ENCODE data around the gene CEP112. TPM values are rescaled to one million over a fixed set of nuclear protein-coding genes. Genes with fewer than 3 reads are reported as not detected.
A peak's percentile ranks its signal among the peaks of the same experiment; 100 is the strongest.

CEP112 gene
- total and polyA plus RNA-seq, 2 donors, result 12.4 to 36.6 TPM

GRCh38 chr17:65630502-65630901 is 561.4 kb downstream of the CEP112 start:
- DNase-seq (ENCODE audit: extremely low spot score), result no peak
- WGBS, result 95% methylated on average over 2 of the region's 2 CpGs
- no peak overlapping the region for H3K4me3 ChIP-seq (ENCODE audit: low read depth, low read length)
- no peaks in the 10 kb centered on the region for H3K36me3 ChIP-seq (ENCODE audit: insufficient read depth)
- H3K4me1 ChIP-seq (ENCODE audit: insufficient read depth), result no peaks in the 10 kb centered on the region
- no peak overlapping the region for H3K27ac ChIP-seq (ENCODE audit: low read depth)

GRCh38 chr17:65629234-65629690 is 562.7 kb downstream of the CEP112 start:
- no peak for DNase-seq (ENCODE audit: extremely low spot score)
- no peak overlapping the region for H3K4me3 ChIP-seq (ENCODE audit: low read depth, low read length)
- H3K36me3 ChIP-seq (ENCODE audit: insufficient read depth), result no peaks in the 10 kb centered on the region
- no peak overlapping the region for H3K27ac ChIP-seq (ENCODE audit: low read depth)
- WGBS, result 85% methylated on average over 5 of the region's 5 CpGs
- H3K4me1 ChIP-seq (ENCODE audit: insufficient read depth), result no peaks in the 10 kb centered on the region

- 49% methylated on average over 8 of the region's 8 CpGs for WGBS
- DNase-seq (ENCODE audit: extremely low spot score), result no peak
- no peak overlapping the region for H3K4me3 ChIP-seq (ENCODE audit: low read depth, low read length)
- H3K36me3 ChIP-seq (ENCODE audit: insufficient read depth), result no peaks in the 10 kb centered on the region
- no peaks in the 10 kb centered on the region for H3K4me1 ChIP-seq (ENCODE audit: insufficient read depth)
- peak overlapping the region; percentile 0 for H3K27ac ChIP-seq (ENCODE audit: low read depth)
Measured at GRCh38 chr17:65628644-65629036, 563.3 kb downstream of the CEP112 start.

- DNase-seq (ENCODE audit: extremely low spot score), result peak; percentile 46
- Histone ChIP-seq H3K27ac (ENCODE audit: low read depth) (peak overlapping the region; percentile 0), H3K4me3 (ENCODE audit: low read depth, low read length) (no peak overlapping the region), H3K4me1 (ENCODE audit: insufficient read depth) (no peaks in the 10 kb centered on the region), H3K36me3 (ENCODE audit: insufficient read depth) (no peaks in the 10 kb centered on the region)
- WGBS, result 31% methylated on average over 17 of the region's 17 CpGs
Measured at GRCh38 chr17:65627891-65628643, 563.9 kb downstream of the CEP112 start.

- no peak for DNase-seq (ENCODE audit: extremely low spot score)
- no peak overlapping the region for H3K4me3 ChIP-seq (ENCODE audit: low read depth, low read length)
- WGBS, result 86% methylated on average over 5 of the region's 5 CpGs
- no peaks in the 10 kb centered on the region for H3K4me1 ChIP-seq (ENCODE audit: insufficient read depth)
- H3K27ac ChIP-seq (ENCODE audit: low read depth), result no peak overlapping the region
- no peaks in the 10 kb centered on the region for H3K36me3 ChIP-seq (ENCODE audit: insufficient read depth)
Measured at GRCh38 chr17:65627108-65627507, 564.8 kb downstream of the CEP112 start.

- no peak for DNase-seq (ENCODE audit: extremely low spot score)
- H3K4me1 ChIP-seq (ENCODE audit: insufficient read depth), result no peaks in the 10 kb centered on the region
- H3K36me3 ChIP-seq (ENCODE audit: insufficient read depth), result no peaks in the 10 kb centered on the region
- H3K4me3 ChIP-seq (ENCODE audit: low read depth, low read length), result no peak overlapping the region
- H3K27ac ChIP-seq (ENCODE audit: low read depth), result no peak overlapping the region
Measured at GRCh38 chr17:65626451-65626850, 565.5 kb downstream of the CEP112 start.

GRCh38 chr17:65618516-65618915 is 573.4 kb downstream of the CEP112 start:
- Histone ChIP-seq H3K27ac (ENCODE audit: low read depth) (no peak overlapping the region), H3K4me1 (ENCODE audit: insufficient read depth) (no peaks in the 10 kb centered on the region), H3K4me3 (ENCODE audit: low read depth, low read length) (no peak overlapping the region), H3K36me3 (ENCODE audit: insufficient read depth) (no peaks in the 10 kb centered on the region)
- no peak for DNase-seq (ENCODE audit: extremely low spot score)
- 59% methylated on average over 1 of the region's 1 CpG for WGBS

- no peak overlapping the region for H3K27ac ChIP-seq (ENCODE audit: low read depth)
- H3K36me3 ChIP-seq (ENCODE audit: insufficient read depth), result no peaks in the 10 kb centered on the region
- 95% methylated on average over 11 of the region's 11 CpGs for WGBS
- H3K4me3 ChIP-seq (ENCODE audit: low read depth, low read length), result no peak overlapping the region
- no peak for DNase-seq (ENCODE audit: extremely low spot score)
- H3K4me1 ChIP-seq (ENCODE audit: insufficient read depth), result no peaks in the 10 kb centered on the region
Measured at GRCh38 chr17:65617496-65617895, 574.4 kb downstream of the CEP112 start.

- Histone ChIP-seq H3K36me3 (ENCODE audit: insufficient read depth) (no peaks in the 10 kb centered on the region), H3K4me1 (ENCODE audit: insufficient read depth) (no peaks in the 10 kb centered on the region), H3K27ac (ENCODE audit: low read depth) (no peak overlapping the region), H3K4me3 (ENCODE audit: low read depth, low read length) (no peak overlapping the region)
- 46% methylated on average over 2 of the region's 2 CpGs for WGBS
- peak; percentile 51 for DNase-seq (ENCODE audit: extremely low spot score)
Measured at GRCh38 chr17:65609749-65610148, 582.2 kb downstream of the CEP112 start.

GRCh38 chr17:65609286-65609685 is 582.6 kb downstream of the CEP112 start:
- Histone ChIP-seq H3K4me3 (ENCODE audit: low read depth, low read length) (no peak overlapping the region), H3K27ac (ENCODE audit: low read depth) (no peak overlapping the region), H3K4me1 (ENCODE audit: insufficient read depth) (no peaks in the 10 kb centered on the region), H3K36me3 (ENCODE audit: insufficient read depth) (no peaks in the 10 kb centered on the region)
- WGBS, result 77% methylated on average over 2 of the region's 2 CpGs
- DNase-seq (ENCODE audit: extremely low spot score), result no peak

- H3K4me3 ChIP-seq (ENCODE audit: low read depth, low read length), result no peak overlapping the region
- H3K27ac ChIP-seq (ENCODE audit: low read depth), result no peak overlapping the region
- no peak for DNase-seq (ENCODE audit: extremely low spot score)
- WGBS, result 66% methylated on average over 4 of the region's 4 CpGs
- H3K36me3 ChIP-seq (ENCODE audit: insufficient read depth), result no peaks in the 10 kb centered on the region
- no peaks in the 10 kb centered on the region for H3K4me1 ChIP-seq (ENCODE audit: insufficient read depth)
Measured at GRCh38 chr17:65604070-65604469, 587.9 kb downstream of the CEP112 start.

- no peak overlapping the region for H3K4me3 ChIP-seq (ENCODE audit: low read depth, low read length)
- no peaks in the 10 kb centered on the region for H3K4me1 ChIP-seq (ENCODE audit: insufficient read depth)
- no peak overlapping the region for H3K27ac ChIP-seq (ENCODE audit: low read depth)
- H3K36me3 ChIP-seq (ENCODE audit: insufficient read depth), result no peaks in the 10 kb centered on the region
- no peak for DNase-seq (ENCODE audit: extremely low spot score)
- WGBS, result 95% methylated on average over 2 of the region's 2 CpGs
Measured at GRCh38 chr17:65601881-65602280, 590.1 kb downstream of the CEP112 start.

GRCh38 chr17:65601145-65601544 is 590.8 kb downstream of the CEP112 start:
- no peak for DNase-seq (ENCODE audit: extremely low spot score)

GRCh38 chr17:65600518-65600917 is 591.4 kb downstream of the CEP112 start:
- no peaks in the 10 kb centered on the region for H3K4me1 ChIP-seq (ENCODE audit: insufficient read depth)
- no peaks in the 10 kb centered on the region for H3K36me3 ChIP-seq (ENCODE audit: insufficient read depth)
- no peak overlapping the region for H3K27ac ChIP-seq (ENCODE audit: low read depth)
- DNase-seq (ENCODE audit: extremely low spot score), result no peak
- 56% methylated on average over 1 of the region's 1 CpG for WGBS
- H3K4me3 ChIP-seq (ENCODE audit: low read depth, low read length), result no peak overlapping the region

More at GRCh38 chr17:65601145-65601544, 590.8 kb downstream of the CEP112 start:
- H3K4me3 ChIP-seq (ENCODE audit: low read depth, low read length), result no peak overlapping the region
- no peaks in the 10 kb centered on the region for H3K36me3 ChIP-seq (ENCODE audit: insufficient read depth)
- 96% methylated on average over 1 of the region's 1 CpG for WGBS
- no peaks in the 10 kb centered on the region for H3K4me1 ChIP-seq (ENCODE audit: insufficient read depth)
- H3K27ac ChIP-seq (ENCODE audit: low read depth), result no peak overlapping the region
